Endothelial cell of umbilical vein (primary cell): Measurements from ENCODE around the gene METTL27. TPM values are rescaled to one million over a fixed set of nuclear protein-coding genes. Genes with fewer than 3 reads are reported as not detected.

ENCODE experiments used
- BruUV-seq: library from RNA; stranded (reverse); fragments of 400-500 nt; replicated peaks from 2 replicates; lab custom pipeline; 2021; lab: Mats Ljungman, UMichigan
- CTCF ChIA-PET: fragments of 300-600, 350-600 bp; sonication (Branson Sonifier 250); formaldehyde crosslinking; loops from one replicate; lab custom pipeline; 2021; ENCODE audit warnings: antibody characterized with exemption, inconsistent platforms; lab: Charles Lee
- POLR2A ChIA-PET: fragments of 300-600, 350-600 bp; sonication (Branson Sonifier 250); formaldehyde crosslinking; loops from one replicate; lab custom pipeline; 2021; ENCODE audit warnings: antibody characterized with exemption, inconsistent platforms; lab: Charles Lee
- DNase-seq: peaks from one replicate; pipeline ENCODE4 v3.0.0-alpha.2; 2011; ENCODE audit warnings: low read depth, low spot score
- FAIRE-seq: peaks from 2 replicates; lab custom pipeline; 2011; peaks lifted over from hg19 to GRCh38; lab: Jason Lieb, UNC
- H2AFZ ChIP-seq: 2 replicates; pipeline ENCODE4 v1.6.0; 2012; ENCODE audit warnings: low read depth, low read length, control low read depth, inconsistent platforms
- H3K27ac ChIP-seq: 2 replicates; pipeline ENCODE4 v1.5.1; 2011; ENCODE audit warnings: low read depth, mild to moderate bottlenecking, control low read depth, low read length, moderate library complexity; ENCODE audit not compliant: insufficient read depth
- H3K27me3 ChIP-seq, 2 experiments: 2 replicates each; pipeline versions ENCODE4 v1.6.0 to v1.6.1; 2011; ENCODE audit warnings: low read length in 2 of 2, mixed read lengths in 1 of 2; ENCODE audit not compliant: control insufficient read depth in 2 of 2, insufficient read depth in 2 of 2
- H3K36me3 ChIP-seq, 2 experiments: 2 replicates in 1 of 2; 3 replicates in 1 of 2; pipeline ENCODE4 v1.5.1; 2011; ENCODE audit warnings: low read length in 2 of 2, mild to moderate bottlenecking in 1 of 2, moderate library complexity in 1 of 2; ENCODE audit not compliant: control insufficient read depth in 2 of 2, insufficient read depth in 2 of 2; ENCODE audit errors: extremely low read depth in 1 of 2
- H3K4me1 ChIP-seq: 3 replicates; pipeline ENCODE4 v1.5.1; 2011; ENCODE audit warnings: mild to moderate bottlenecking, low read length; ENCODE audit not compliant: control insufficient read depth, insufficient read depth; ENCODE audit errors: extremely low read depth
- H3K4me2 ChIP-seq: 2 replicates; pipeline ENCODE4 v1.6.1; 2011; ENCODE audit warnings: low read length, control low read depth, mixed read lengths; ENCODE audit not compliant: insufficient read depth
- H3K4me3 ChIP-seq, 3 experiments: fragments of 200-600 bp in 1 of 3; sonication (generic), shearing (Covaris generic) in 1 of 3; replicated peaks in 1 of 3; 2 replicates each; pipeline ENCODE4 v1.5.1; 2011 to 2016; ENCODE audit warnings: control low read depth in 3 of 3, low read length in 3 of 3, mild to moderate bottlenecking in 2 of 3, inconsistent platforms in 1 of 3, low read depth in 1 of 3, moderate library complexity in 1 of 3; ENCODE audit not compliant: insufficient read depth in 1 of 3
- H3K79me2 ChIP-seq: 2 replicates; pipeline ENCODE4 v1.6.0; 2012; ENCODE audit warnings: low read length, inconsistent platforms; ENCODE audit not compliant: control insufficient read depth, insufficient read depth
- H3K9ac ChIP-seq: replicated peaks from 2 replicates; pipeline ENCODE3; 2011; ENCODE audit warnings: low read length, control low read depth; ENCODE audit not compliant: insufficient read depth; ENCODE audit errors: extremely low read depth
- H3K9me1 ChIP-seq: replicated peaks from 3 replicates; pipeline ENCODE4 v1.6.0; 2011; ENCODE audit warnings: mild to moderate bottlenecking, low read length; ENCODE audit not compliant: control insufficient read depth, insufficient read depth; ENCODE audit errors: extremely low read depth
- H3K9me3 ChIP-seq: replicated peaks from 2 replicates; pipeline ENCODE4 v1.5.1; 2012; ENCODE audit warnings: low read length, inconsistent platforms; ENCODE audit not compliant: control insufficient read depth, insufficient read depth
- H4K20me1 ChIP-seq: replicated peaks from 2 replicates; pipeline ENCODE3; 2011; ENCODE audit warnings: mild to moderate bottlenecking, low read length; ENCODE audit not compliant: control insufficient read depth, insufficient read depth; ENCODE audit errors: extremely low read depth
- EZH2 ChIP-seq: IDR thresholded peaks from 2 replicates; pipeline ENCODE4 v1.6.1; 2012; ENCODE audit warnings: borderline replicate concordance, low read depth, mild to moderate bottlenecking, moderate library complexity, low read length, inconsistent platforms; ENCODE audit not compliant: severe bottlenecking
- FOS ChIP-seq: IDR thresholded peaks from 2 replicates; pipeline ENCODE4 v1.6.1; 2011; ENCODE audit warnings: mild to moderate bottlenecking, low read length, moderate library complexity, borderline replicate concordance; ENCODE audit not compliant: insufficient read depth
- GATA2 ChIP-seq: IDR thresholded peaks from 2 replicates; pipeline ENCODE4 v1.7.0; 2011; ENCODE audit warnings: low read depth, mild to moderate bottlenecking, moderate library complexity, mixed read lengths, low read length; ENCODE audit not compliant: insufficient read length, insufficient read depth
- JUN ChIP-seq: IDR thresholded peaks from 2 replicates; pipeline ENCODE4 v1.6.1; 2011; ENCODE audit warnings: borderline replicate concordance, low read depth; ENCODE audit not compliant: insufficient read length, insufficient read depth
- MYC ChIP-seq: IDR thresholded peaks from one replicate; pipeline ENCODE4 v1.6.1; 2011; ENCODE audit warnings: mild to moderate bottlenecking, low read depth, low read length
- POLR2A ChIP-seq: IDR thresholded peaks from 2 replicates; pipeline ENCODE4 v1.6.1; 2012; ENCODE audit warnings: low read depth, mild to moderate bottlenecking, control low read depth, low read length
- POLR2AphosphoS5 ChIP-seq: IDR thresholded peaks from 2 replicates; pipeline ENCODE4 v1.6.1; 2012; ENCODE audit warnings: low read depth, mild to moderate bottlenecking, control low read depth, low read length, moderate library complexity; ENCODE audit not compliant: insufficient read depth
- dilution Hi-C: fragments of 300-500 bp; cut with MboI; formaldehyde crosslinking; loops from one replicate; pipeline ENCODE4 v1.15.0; 2019; ENCODE audit warnings: low sequenced_read_pairs; ENCODE audit not compliant: extremely low pct_ligation_motif_present
- intact Hi-C: fragments of 100-400 bp; cut with micrococcal nuclease; formaldehyde crosslinking; loops from one replicate; pipeline ENCODE4 v1.10.0; 2022
- polyA plus RNA-seq, 4 experiments: library from polyadenylated mRNA; depleted of rRNA in 3 of 4; stranded (reverse) in 3 of 4; unstranded in 1 of 4; fragments of >200 nt; gene quantifications; 2 replicates each; pipeline versions ENCODE4 v1.2.1 to v1.2.3, GENCODE V29; 2011 to 2012; ENCODE audit warnings: missing spikeins in 1 of 4
- total RNA-seq: library from RNA; stranded (reverse); gene quantifications from 2 replicates; pipeline ENCODE4 v1.2.3, GENCODE V29; 2021
- TF ChIP-seq, protein P1 (sequence below): IDR thresholded peaks from 2 replicates; pipeline ENCODE4 v1.6.1; 2011; ENCODE audit not compliant: insufficient read depth, insufficient read length
- TF ChIP-seq, protein P2 (sequence below), 2 donors: IDR thresholded peaks; 1 replicate in 1 of 2; 2 replicates in 1 of 2; pipeline ENCODE4 v1.5.1; 2011; ENCODE audit warnings: low read length in 2 of 2, mild to moderate bottlenecking in 2 of 2, moderate library complexity in 2 of 2, control low read depth in 1 of 2, inconsistent platforms in 1 of 2, low read depth in 1 of 2; ENCODE audit not compliant: insufficient read depth in 1 of 2; ENCODE audit errors: extremely low read depth in 1 of 2

The METTL27 gene
- total and polyA plus RNA-seq, 2 donors (not counting 3 experiments of a cell fraction or from before 2014, with no cell fraction given), result 6.9 to 10.8 TPM

DNA sequence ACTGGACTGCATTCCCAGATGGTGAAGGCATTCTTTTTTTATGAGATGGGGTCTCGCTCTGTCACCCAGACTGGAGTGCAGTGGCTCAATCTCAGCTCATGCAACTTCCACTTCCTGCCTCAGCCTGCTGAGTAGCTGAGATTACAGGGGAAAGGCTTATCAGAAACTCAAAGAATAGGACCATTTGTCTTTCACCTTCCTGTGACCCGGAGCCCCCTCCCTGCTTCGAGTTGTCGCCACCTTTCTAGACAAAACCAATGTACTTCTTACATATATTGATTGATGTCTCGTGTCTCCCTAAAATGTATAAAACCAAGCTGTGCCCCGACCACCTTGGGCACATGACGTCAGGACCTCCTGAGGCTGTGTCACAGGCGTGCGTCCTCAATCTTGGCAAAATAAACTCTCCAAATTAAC, 1.8 kb upstream of the METTL27 start:
- H3K9me1 ChIP-seq, result no peaks in the 10 kb centered on the region
- no peak overlapping the region for H3K4me2 ChIP-seq
- no peak for TF ChIP-seq POLR2A
- TF ChIP-seq, protein P1, sequence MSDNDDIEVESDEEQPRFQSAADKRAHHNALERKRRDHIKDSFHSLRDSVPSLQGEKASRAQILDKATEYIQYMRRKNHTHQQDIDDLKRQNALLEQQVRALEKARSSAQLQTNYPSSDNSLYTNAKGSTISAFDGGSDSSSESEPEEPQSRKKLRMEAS, result no peak
- CTCF ChIA-PET, result no interaction called here
- no peaks in the 10 kb centered on the region for H3K9me3 ChIP-seq
- no peak overlapping the region for H3K27ac ChIP-seq
- POLR2A ChIA-PET, result no interaction called here
- no peak overlapping the region for H3K9ac ChIP-seq
- no peak overlapping the region for H3K4me3 ChIP-seq
- no peak overlapping the region for H2AFZ ChIP-seq
- H4K20me1 ChIP-seq, result no peaks in the 10 kb centered on the region
- no peak for FAIRE-seq
- intact Hi-C loops (no loop called here), dilution Hi-C loops (no loop called here)
- H3K27me3 ChIP-seq, result no peaks in the 10 kb centered on the region
- H3K36me3 ChIP-seq, result no peaks in the 10 kb centered on the region
- DNase-seq, result no peak
- BruUV-seq, result no TSS peak
- H3K79me2 ChIP-seq, result no peaks in the 10 kb centered on the region
- H3K4me1 ChIP-seq, result peaks cover 2% of the 10 kb centered on the region

DNA sequence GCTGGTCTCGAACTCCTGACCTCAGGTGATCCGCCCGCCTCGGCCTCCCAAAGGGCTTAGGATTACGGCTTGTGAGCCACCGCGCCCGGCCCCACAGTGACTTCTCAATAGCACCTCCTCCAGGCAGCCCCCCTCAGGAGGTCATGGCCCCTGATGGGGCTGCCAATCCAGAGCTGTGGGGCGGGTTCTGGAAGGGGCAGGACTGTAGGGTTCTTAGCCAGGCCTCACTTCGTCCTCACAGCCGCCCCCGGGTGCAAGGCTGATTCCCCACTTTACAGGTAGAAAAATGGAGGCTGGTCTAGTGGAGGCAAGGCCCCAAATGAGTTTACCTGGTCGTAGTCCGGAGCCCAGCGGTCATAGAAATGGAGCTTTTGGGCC, 638 bp downstream of the METTL27 start:
- CTCF ChIA-PET, result interaction anchor here (1.2 to 1.5 kb wide), 2 partner anchors 9 to 15 kb away, joined by 8 to 9 read pairs; no protein-coding TSS in a partner anchor
- H3K9ac ChIP-seq, result peak overlapping the region; percentile 68
- peak overlapping the region; percentile 60 for H3K27ac ChIP-seq
- POLR2A ChIA-PET, result interaction anchor here (1.1 to 1.7 kb wide), 2 partner anchors 9 to 68 kb away, joined by 3 to 21 read pairs; no protein-coding TSS in a partner anchor
- H3K4me2 ChIP-seq, result peak overlapping the region; percentile 67
- dilution Hi-C loops, result no loop called here
- H3K36me3 ChIP-seq, result no peaks in the 10 kb centered on the region
- H3K4me1 ChIP-seq, result peaks cover 2% of the 10 kb centered on the region
- H3K9me1 ChIP-seq, result no peaks in the 10 kb centered on the region
- no peaks in the 10 kb centered on the region for H3K79me2 ChIP-seq
- H3K27me3 ChIP-seq, result no peaks in the 10 kb centered on the region
- H3K9me3 ChIP-seq, result no peaks in the 10 kb centered on the region
- no peak for DNase-seq
- no peaks in the 10 kb centered on the region for H4K20me1 ChIP-seq
- intact Hi-C loops, result loop anchor here (1.0 to 2.0 kb wide), 2 partner anchors 10 to 13 kb away; no protein-coding TSS in a partner anchor
- FAIRE-seq, result no peak
- peak overlapping the region; percentile 93 for H2AFZ ChIP-seq
- no peak for TF ChIP-seq POLR2A
- no peak for TF ChIP-seq GATA2
- TF ChIP-seq, protein P1, result no peak
- TF ChIP-seq POLR2AphosphoS5, result no peak
- TF ChIP-seq JUN, result no peak
- no peak for TF ChIP-seq FOS
- TF ChIP-seq MYC, result no peak
- TF ChIP-seq, protein P2, sequence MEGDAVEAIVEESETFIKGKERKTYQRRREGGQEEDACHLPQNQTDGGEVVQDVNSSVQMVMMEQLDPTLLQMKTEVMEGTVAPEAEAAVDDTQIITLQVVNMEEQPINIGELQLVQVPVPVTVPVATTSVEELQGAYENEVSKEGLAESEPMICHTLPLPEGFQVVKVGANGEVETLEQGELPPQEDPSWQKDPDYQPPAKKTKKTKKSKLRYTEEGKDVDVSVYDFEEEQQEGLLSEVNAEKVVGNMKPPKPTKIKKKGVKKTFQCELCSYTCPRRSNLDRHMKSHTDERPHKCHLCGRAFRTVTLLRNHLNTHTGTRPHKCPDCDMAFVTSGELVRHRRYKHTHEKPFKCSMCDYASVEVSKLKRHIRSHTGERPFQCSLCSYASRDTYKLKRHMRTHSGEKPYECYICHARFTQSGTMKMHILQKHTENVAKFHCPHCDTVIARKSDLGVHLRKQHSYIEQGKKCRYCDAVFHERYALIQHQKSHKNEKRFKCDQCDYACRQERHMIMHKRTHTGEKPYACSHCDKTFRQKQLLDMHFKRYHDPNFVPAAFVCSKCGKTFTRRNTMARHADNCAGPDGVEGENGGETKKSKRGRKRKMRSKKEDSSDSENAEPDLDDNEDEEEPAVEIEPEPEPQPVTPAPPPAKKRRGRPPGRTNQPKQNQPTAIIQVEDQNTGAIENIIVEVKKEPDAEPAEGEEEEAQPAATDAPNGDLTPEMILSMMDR (IDR thresholded peaks at IDR 0.05; ENCODE audit: extremely low read depth in 1 of 2, insufficient read depth in 1 of 2, low read depth in 1 of 2, low read length in 2 of 2), result no peak
- no peak for TF ChIP-seq EZH2
- no TSS peak for BruUV-seq
- H3K4me3 ChIP-seq, result peak overlapping the region; percentile 48 to 60 (median 56)
